T-helper 17 cell (primary cell): ENCODE data around the gene PEF1. TPM values are rescaled to one million over a fixed set of nuclear protein-coding genes. Genes with fewer than 3 reads are reported as not detected.

Experiments
- ATAC-seq: fragments of 150-1000 bp; cut with Tn5 transposase; 2 replicates; pipeline ENCODE4 v1.10.0; 2021; ENCODE audit warnings: mild to moderate bottlenecking, moderate library complexity
- DNase-seq, 3 donors: peaks; one replicate each; pipeline versions ENCODE4 v3.0.0 to v3.0.0-alpha.2; 2020 to 2021
- H3K9me3 ChIP-seq: one replicate; pipeline ENCODE4 v1.7.0; 2013; ENCODE audit warnings: low read length, mild to moderate bottlenecking; ENCODE audit not compliant: control insufficient read depth, poor library complexity, severe bottlenecking
- H3K27ac Mint-ChIP-seq: one replicate; pipeline ENCODE4 v1.8.0; 2022; ENCODE audit warnings: mild to moderate bottlenecking, moderate library complexity, mixed read lengths
- H3K27me3 Mint-ChIP-seq: one replicate; pipeline ENCODE4 v1.8.0; 2022; ENCODE audit warnings: mixed read lengths
- H3K36me3 Mint-ChIP-seq: one replicate; pipeline ENCODE4 v1.8.0; 2022; ENCODE audit warnings: low read depth, mixed read lengths
- H3K4me1 Mint-ChIP-seq: one replicate; pipeline ENCODE4 v1.8.0; 2022; ENCODE audit warnings: mild to moderate bottlenecking, mixed read lengths
- H3K4me3 Mint-ChIP-seq: one replicate; pipeline ENCODE4 v1.8.0; 2022; ENCODE audit warnings: mild to moderate bottlenecking, moderate library complexity, mixed read lengths
- total RNA-seq, 4 donors: library from RNA in 2 of 4; stranded (reverse) in 2 of 4; gene quantifications; one replicate each; pipeline ENCODE4 v1.2.3 and lab custom pipeline; 2022 to 2026

Gene PEF1
- total RNA-seq, 2 donors from 2014 or later = 44.0 to 47.6 TPM

GRCh38 chr1:31679091-31679490 is 34.4 kb upstream of the PEF1 start:
- no peak for ATAC-seq
- Mint-ChIP-seq H3K4me1 (no peaks in the 10 kb centered on the region), H3K27me3 (peaks cover 27% of the 10 kb centered on the region), H3K27ac (no peak overlapping the region), H3K36me3 (no peaks in the 10 kb centered on the region), H3K4me3 (no peak overlapping the region)
- no peak for DNase-seq
- H3K9me3 ChIP-seq = no peaks in the 10 kb centered on the region

DNA sequence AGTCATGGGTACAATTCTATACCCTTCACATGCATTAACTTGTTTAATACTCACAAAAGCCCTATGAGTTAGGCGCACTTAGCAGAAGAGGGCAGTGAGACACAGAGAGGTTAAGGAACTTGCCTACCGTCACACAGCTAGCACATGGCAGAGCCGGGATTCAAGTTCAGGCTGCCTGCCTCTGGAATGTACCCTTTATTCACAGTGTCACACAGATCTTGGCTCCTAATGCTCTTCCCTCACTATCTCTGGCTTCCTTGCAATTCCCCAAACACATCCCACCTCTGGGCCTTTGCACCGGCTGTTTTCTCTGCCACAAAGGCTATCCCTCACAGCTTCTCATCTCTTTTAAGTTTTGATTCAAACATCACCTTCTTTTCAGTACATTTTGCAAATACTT is 34.0 kb upstream of the PEF1 start:
- Mint-ChIP-seq H3K27me3 (peaks cover 30% of the 10 kb centered on the region), H3K36me3 (no peaks in the 10 kb centered on the region)

DNA sequence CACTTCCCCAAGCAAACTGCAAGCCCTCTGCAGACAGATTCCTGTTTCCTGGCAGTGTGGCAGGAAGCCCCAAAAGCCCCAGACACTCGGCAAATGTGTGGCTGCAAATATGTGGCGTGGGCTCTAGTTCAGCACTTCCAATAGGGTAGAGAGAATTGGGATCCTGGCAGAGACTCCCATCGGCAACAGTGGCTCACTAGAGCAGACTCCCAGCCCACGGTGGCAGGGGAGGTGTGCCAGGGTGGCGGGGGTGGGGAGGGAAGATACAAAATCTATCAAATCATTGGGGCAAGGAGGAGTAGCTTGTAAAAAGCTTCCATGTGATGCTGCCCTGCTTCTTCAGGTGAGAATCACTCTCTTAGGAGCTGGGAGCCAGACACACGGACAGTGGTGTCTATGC is 33.3 kb upstream of the PEF1 start:
- DNase-seq (no peak), ATAC-seq (no peak)
- no peak overlapping the region for H3K4me3 Mint-ChIP-seq
- H3K9me3 ChIP-seq = no peaks in the 10 kb centered on the region
- no peaks in the 10 kb centered on the region for H3K36me3 Mint-ChIP-seq
- no peaks in the 10 kb centered on the region for H3K4me1 Mint-ChIP-seq
- H3K27me3 Mint-ChIP-seq = peaks cover 33% of the 10 kb centered on the region
- H3K27ac Mint-ChIP-seq = no peak overlapping the region

More for the DNA sequence above, 34.0 kb upstream of the PEF1 start:
- H3K27ac Mint-ChIP-seq = no peak overlapping the region
- ATAC-seq (no peak), DNase-seq (no peak)
- no peaks in the 10 kb centered on the region for H3K9me3 ChIP-seq
- no peaks in the 10 kb centered on the region for H3K4me1 Mint-ChIP-seq
- no peak overlapping the region for H3K4me3 Mint-ChIP-seq

DNA sequence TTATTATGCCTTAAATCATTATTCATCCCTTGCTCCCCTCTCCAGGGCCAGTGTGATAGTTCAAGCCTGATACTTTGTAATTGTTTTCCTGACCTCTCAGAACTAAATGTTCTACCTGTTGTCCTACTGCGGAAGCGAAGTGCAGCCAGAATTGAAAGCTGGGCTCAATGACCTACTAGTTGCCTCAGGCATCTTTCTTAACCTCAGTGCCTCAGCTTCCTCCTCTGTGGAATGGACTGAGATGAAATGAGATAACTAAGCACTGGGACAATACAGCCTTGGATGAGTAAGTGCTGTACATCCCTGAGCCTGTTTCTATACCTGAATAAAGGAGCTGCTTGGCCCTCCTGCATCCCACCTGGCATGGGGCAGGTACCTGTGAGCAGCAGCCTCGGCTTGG is 32.7 kb upstream of the PEF1 start:
- no peaks in the 10 kb centered on the region for H3K36me3 Mint-ChIP-seq
- ATAC-seq (no peak), DNase-seq (no peak)
- H3K27me3 Mint-ChIP-seq = peaks cover 33% of the 10 kb centered on the region
- no peak overlapping the region for H3K27ac Mint-ChIP-seq
- H3K4me1 Mint-ChIP-seq = no peaks in the 10 kb centered on the region
- no peaks in the 10 kb centered on the region for H3K9me3 ChIP-seq
- H3K4me3 Mint-ChIP-seq = no peak overlapping the region

GRCh38 chr1:31675756-31676155 is 31.1 kb upstream of the PEF1 start:
- ATAC-seq = no peak
- no peaks in the 10 kb centered on the region for H3K9me3 ChIP-seq
- no peak for DNase-seq
- peaks cover 5% of the 10 kb centered on the region for H3K36me3 Mint-ChIP-seq
- no peak overlapping the region for H3K27ac Mint-ChIP-seq
- H3K27me3 Mint-ChIP-seq = peaks cover 37% of the 10 kb centered on the region
- H3K4me3 Mint-ChIP-seq = no peak overlapping the region
- peaks cover 4% of the 10 kb centered on the region for H3K4me1 Mint-ChIP-seq

DNA sequence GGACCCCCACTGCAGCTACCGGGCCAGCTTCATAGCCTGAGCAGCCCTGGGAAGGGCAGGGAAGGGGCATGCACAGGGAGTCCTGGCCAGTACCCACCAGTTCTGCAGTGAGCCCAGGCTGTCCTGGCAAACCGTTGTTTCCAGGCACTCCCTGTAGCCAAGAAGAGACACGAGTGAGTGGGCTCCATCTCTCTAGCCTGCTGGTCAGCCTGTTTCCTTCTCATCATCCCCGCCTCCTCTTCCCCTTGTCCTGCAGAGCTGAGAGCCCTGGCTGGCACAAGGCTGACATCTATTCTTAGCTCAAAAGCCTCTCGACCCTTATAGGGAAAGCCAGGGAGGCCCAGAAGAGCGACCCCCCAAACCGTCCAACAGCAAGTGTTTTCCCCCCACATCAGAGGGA is 30.5 kb upstream of the PEF1 start:
- no peak for DNase-seq
- no peaks in the 10 kb centered on the region for H3K9me3 ChIP-seq
- H3K27me3 Mint-ChIP-seq = peaks cover 39% of the 10 kb centered on the region
- H3K4me1 Mint-ChIP-seq = peaks cover 6% of the 10 kb centered on the region
- peaks cover 7% of the 10 kb centered on the region for H3K36me3 Mint-ChIP-seq
- H3K4me3 Mint-ChIP-seq = no peak overlapping the region
- no peak overlapping the region for H3K27ac Mint-ChIP-seq
- no peak for ATAC-seq

DNA sequence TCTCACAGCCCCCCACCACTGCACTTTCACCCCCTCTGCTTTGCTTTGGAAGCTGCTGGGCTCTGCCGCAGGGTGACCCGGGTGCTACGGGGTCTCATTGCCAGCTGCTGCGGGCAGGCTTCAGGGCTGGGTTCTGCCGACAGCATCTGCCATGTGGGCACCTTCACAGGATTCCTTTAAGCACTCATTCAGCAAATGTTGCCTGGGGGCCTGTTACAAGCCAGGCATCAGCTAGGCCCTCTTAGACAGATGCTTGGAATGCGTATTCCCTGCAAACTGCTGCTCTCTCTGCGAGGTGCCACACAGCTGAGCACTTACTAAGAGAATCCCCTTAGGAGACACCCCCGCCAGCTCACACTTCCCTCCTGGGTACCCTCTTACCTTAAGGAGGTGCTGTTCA is 29.9 kb upstream of the PEF1 start:
- Mint-ChIP-seq H3K27ac (no peak overlapping the region), H3K4me3 (no peak overlapping the region), H3K4me1 (peaks cover 11% of the 10 kb centered on the region), H3K27me3 (peaks cover 45% of the 10 kb centered on the region), H3K36me3 (peaks cover 9% of the 10 kb centered on the region)
- no peak for DNase-seq
- ATAC-seq = no peak
- no peaks in the 10 kb centered on the region for H3K9me3 ChIP-seq

- no peaks in the 10 kb centered on the region for H3K9me3 ChIP-seq
- H3K27ac Mint-ChIP-seq = no peak overlapping the region
- peaks cover 13% of the 10 kb centered on the region for H3K4me1 Mint-ChIP-seq
- peaks cover 56% of the 10 kb centered on the region for H3K27me3 Mint-ChIP-seq
- ATAC-seq (no peak), DNase-seq (no peak)
- peaks cover 9% of the 10 kb centered on the region for H3K36me3 Mint-ChIP-seq
- H3K4me3 Mint-ChIP-seq = no peak overlapping the region
Observed at GRCh38 chr1:31673433-31673832, 28.8 kb upstream of the PEF1 start.

DNA sequence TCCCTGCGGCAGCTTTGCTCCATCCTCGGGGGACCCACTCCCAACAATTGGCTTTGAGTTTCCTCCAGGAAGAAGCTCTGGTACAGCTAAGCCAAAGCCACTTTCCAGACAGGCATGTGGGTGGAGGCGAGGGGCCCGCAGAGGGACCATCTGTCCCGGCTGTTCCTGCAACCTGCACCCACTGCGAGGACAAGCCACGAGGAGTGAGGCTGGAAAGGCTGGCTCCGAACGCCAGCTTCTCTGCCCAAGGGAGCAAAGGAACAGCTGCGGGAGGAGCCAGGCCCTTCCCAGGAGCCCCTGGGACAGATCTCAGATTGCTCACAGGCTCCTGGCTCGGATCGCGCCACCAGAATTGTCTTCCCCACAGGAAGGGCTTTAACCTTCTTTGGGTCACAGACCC is 28.3 kb upstream of the PEF1 start:
- DNase-seq = no peak
- H3K27ac Mint-ChIP-seq = no peak overlapping the region
- H3K27me3 Mint-ChIP-seq = peaks cover 59% of the 10 kb centered on the region
- H3K4me1 Mint-ChIP-seq = peaks cover 13% of the 10 kb centered on the region
- no peak for ATAC-seq
- H3K36me3 Mint-ChIP-seq = peaks cover 9% of the 10 kb centered on the region
- H3K9me3 ChIP-seq = no peaks in the 10 kb centered on the region
- H3K4me3 Mint-ChIP-seq = no peak overlapping the region

- Mint-ChIP-seq H3K27me3 (peaks cover 60% of the 10 kb centered on the region), H3K36me3 (peaks cover 9% of the 10 kb centered on the region), H3K4me1 (peaks cover 13% of the 10 kb centered on the region), H3K4me3 (no peak overlapping the region), H3K27ac (no peak overlapping the region)
- ATAC-seq (no peak), DNase-seq (no peak)
- H3K9me3 ChIP-seq = no peaks in the 10 kb centered on the region
Observed at GRCh38 chr1:31671561-31672201, 27.0 kb upstream of the PEF1 start.

DNA sequence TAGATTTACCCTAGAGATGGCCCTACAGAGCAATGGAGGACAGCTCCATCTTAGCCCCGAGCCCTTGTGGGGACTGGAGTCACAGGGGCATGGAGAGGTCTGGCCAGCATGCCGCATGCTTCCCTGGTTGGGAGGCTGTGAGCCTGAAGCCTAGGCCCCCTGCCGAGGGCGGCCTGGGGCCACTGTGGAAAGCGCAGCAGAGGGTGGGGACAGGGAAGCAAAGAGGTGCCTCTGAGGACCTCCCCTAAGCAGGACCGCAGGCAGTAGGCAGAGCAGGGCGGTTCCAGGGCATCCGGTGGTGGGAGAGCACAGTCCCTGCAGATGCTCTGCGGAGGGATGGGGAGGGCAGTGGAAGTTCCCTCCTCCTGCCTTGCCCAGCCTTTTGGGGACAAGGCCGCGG is 26.5 kb upstream of the PEF1 start:
- H3K27ac Mint-ChIP-seq = no peak overlapping the region
- peaks cover 60% of the 10 kb centered on the region for H3K27me3 Mint-ChIP-seq

GRCh38 chr1:31670593-31670964 is 25.9 kb upstream of the PEF1 start:
- H3K9me3 ChIP-seq = no peaks in the 10 kb centered on the region
- DNase-seq = no peak
- peaks cover 57% of the 10 kb centered on the region for H3K27me3 Mint-ChIP-seq
- no peak for ATAC-seq
- H3K36me3 Mint-ChIP-seq = peaks cover 9% of the 10 kb centered on the region
- peaks cover 15% of the 10 kb centered on the region for H3K4me1 Mint-ChIP-seq
- peak overlapping the region; percentile 92 for H3K4me3 Mint-ChIP-seq
- H3K27ac Mint-ChIP-seq = peak overlapping the region; percentile 68

More for the DNA sequence above, 26.5 kb upstream of the PEF1 start:
- H3K9me3 ChIP-seq = no peaks in the 10 kb centered on the region
- no peak for DNase-seq
- peak overlapping the region; percentile 19 for H3K4me3 Mint-ChIP-seq
- ATAC-seq = no peak
- peaks cover 15% of the 10 kb centered on the region for H3K4me1 Mint-ChIP-seq
- peaks cover 9% of the 10 kb centered on the region for H3K36me3 Mint-ChIP-seq

- Mint-ChIP-seq H3K27me3 (peaks cover 53% of the 10 kb centered on the region), H3K4me1 (peaks cover 15% of the 10 kb centered on the region), H3K27ac (peak overlapping the region; percentile 68), H3K36me3 (peaks cover 9% of the 10 kb centered on the region), H3K4me3 (peak overlapping the region; percentile 92)
- no peak for DNase-seq
- no peaks in the 10 kb centered on the region for H3K9me3 ChIP-seq
- peak; percentile 70 for ATAC-seq
Observed at GRCh38 chr1:31669786-31670592, 25.3 kb upstream of the PEF1 start.

DNA sequence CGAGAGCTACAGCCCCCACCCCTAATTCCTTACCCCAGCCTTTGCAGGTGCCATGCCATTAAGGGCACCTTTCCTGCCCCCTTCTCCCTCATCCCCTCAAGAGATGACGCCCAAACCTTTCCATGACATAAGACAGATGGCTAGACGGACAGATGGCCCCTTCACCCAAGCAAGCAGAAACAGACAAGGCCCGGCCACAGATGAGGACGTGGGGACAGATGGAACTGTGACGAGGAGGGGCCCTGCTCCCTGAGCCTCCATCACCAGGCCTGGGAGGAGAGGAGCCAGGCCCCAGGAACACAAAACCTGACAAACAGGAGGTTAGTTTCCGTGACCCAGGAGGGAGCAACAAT is 24.7 kb upstream of the PEF1 start:
- H3K9me3 ChIP-seq = no peaks in the 10 kb centered on the region
- Mint-ChIP-seq H3K27me3 (peaks cover 48% of the 10 kb centered on the region), H3K4me1 (peaks cover 15% of the 10 kb centered on the region), H3K27ac (peak overlapping the region; percentile 68), H3K4me3 (peak overlapping the region; percentile 63), H3K36me3 (peaks cover 9% of the 10 kb centered on the region)
- DNase-seq = no peak
- ATAC-seq = no peak
